ENCODE measurements around the gene CCDC12.

The CCDC12 gene

GRCh38 chr3:47007482-47008233 lies 31.1 kb upstream of the CCDC12 start:
- no peak for DNase-seq

- no peak for DNase-seq
These were observed 30.5 kb upstream of the CCDC12 start for GRCh38 chr3:47007001-47007400.

GRCh38 chr3:47006145-47006651 lies 29.7 kb upstream of the CCDC12 start:
- no peak for DNase-seq

- no peak for DNase-seq
These were observed 28.9 kb upstream of the CCDC12 start for GRCh38 chr3:47005212-47006144.

- DNase-seq = no peak
These were observed 28.0 kb upstream of the CCDC12 start for GRCh38 chr3:47004369-47005211.

GRCh38 chr3:47003461-47004368 lies 27.2 kb upstream of the CCDC12 start:
- no peak for DNase-seq

GRCh38 chr3:47003056-47003410 lies 26.5 kb upstream of the CCDC12 start:
- DNase-seq = no peak

GRCh38 chr3:47002171-47003055 lies 25.9 kb upstream of the CCDC12 start:
- DNase-seq = no peak

- no peak for DNase-seq
These were observed 25.2 kb upstream of the CCDC12 start for GRCh38 chr3:47001731-47002170.

GRCh38 chr3:47000922-47001730 lies 24.6 kb upstream of the CCDC12 start:
- no peak for DNase-seq

GRCh38 chr3:47000198-47000815 lies 23.8 kb upstream of the CCDC12 start:
- no peak for DNase-seq

GRCh38 chr3:46999516-47000197 lies 23.1 kb upstream of the CCDC12 start:
- DNase-seq = no peak

GRCh38 chr3:46998852-46999515 lies 22.4 kb upstream of the CCDC12 start:
- no peak for DNase-seq

- DNase-seq = peak; percentile 53 to 75 (median 58)
These were observed 21.7 kb upstream of the CCDC12 start for GRCh38 chr3:46998121-46998851.

- no peak for DNase-seq
These were observed 21.0 kb upstream of the CCDC12 start for GRCh38 chr3:46997453-46998091.

GRCh38 chr3:46996689-46997452 lies 20.3 kb upstream of the CCDC12 start:
- DNase-seq = no peak

Data from stimulated activated naive CD4-positive, alpha-beta T cell (primary cell).